H9 (cell line): Measurements from ENCODE around the gene STOX1. TPM values are rescaled to one million over a fixed set of nuclear protein-coding genes. Genes with fewer than 3 reads are reported as not detected.

Source experiments
- DNase-seq: peaks from one replicate; pipeline ENCODE4 v3.0.0-alpha.2; 2017
- H2AFZ ChIP-seq: one replicate; pipeline ENCODE4 v1.6.1; 2013; ENCODE audit warnings: mild to moderate bottlenecking, low read length, control low read depth, moderate library complexity
- H2AK5ac ChIP-seq: 2 replicates; pipeline ENCODE4 v1.6.1; 2013; ENCODE audit warnings: low read length, control low read depth, mixed read lengths; ENCODE audit not compliant: insufficient read length
- H2BK120ac ChIP-seq: one replicate; pipeline ENCODE4 v1.6.1; 2013; ENCODE audit warnings: low read depth, mild to moderate bottlenecking, low read length, control low read depth, inconsistent platforms; ENCODE audit not compliant: poor library complexity, severe bottlenecking
- H2BK12ac ChIP-seq: 2 replicates; pipeline ENCODE4 v1.6.1; 2013; ENCODE audit warnings: low read length, control low read depth, mixed read lengths, low read depth; ENCODE audit not compliant: insufficient read length
- H2BK15ac ChIP-seq: 2 replicates; pipeline ENCODE4 v1.6.1; 2013; ENCODE audit warnings: low read depth, low read length, control low read depth
- H2BK20ac ChIP-seq: one replicate; pipeline ENCODE4 v1.6.1; 2013; ENCODE audit warnings: low read depth, mild to moderate bottlenecking, low read length, control low read depth, inconsistent platforms; ENCODE audit not compliant: poor library complexity, severe bottlenecking
- H2BK5ac ChIP-seq: 2 replicates; pipeline ENCODE4 v1.6.1; 2013; ENCODE audit warnings: low read length, control low read depth, mixed read lengths; ENCODE audit not compliant: insufficient read length
- H3K14ac ChIP-seq: 2 replicates; pipeline ENCODE4 v1.6.1; 2013; ENCODE audit warnings: low read length, control low read depth; ENCODE audit not compliant: insufficient read depth
- H3K18ac ChIP-seq: 2 replicates; pipeline ENCODE4 v1.6.1; 2013; ENCODE audit warnings: low read depth, mild to moderate bottlenecking, mixed read lengths, low read length, control low read depth; ENCODE audit not compliant: insufficient read length
- H3K23ac ChIP-seq: 2 replicates; pipeline ENCODE4 v1.6.1; 2013; ENCODE audit warnings: low read length, control low read depth, mixed read lengths, low read depth; ENCODE audit not compliant: insufficient read length
- H3K23me2 ChIP-seq: 2 replicates; pipeline ENCODE4 v1.6.1; 2013; ENCODE audit warnings: low read depth, mild to moderate bottlenecking, mixed read lengths, low read length, control low read depth; ENCODE audit not compliant: insufficient read length, poor library complexity, severe bottlenecking
- H3K27ac ChIP-seq: 2 replicates; pipeline ENCODE4 v1.5.1; 2013; ENCODE audit warnings: low read length, control low read depth, mixed read lengths, low read depth; ENCODE audit not compliant: insufficient read length
- H3K27me3 ChIP-seq: 2 replicates; pipeline ENCODE4 v1.6.1; 2013; ENCODE audit warnings: low read length, control low read depth, inconsistent platforms; ENCODE audit not compliant: insufficient read depth
- H3K4ac ChIP-seq: 2 replicates; pipeline ENCODE4 v1.6.1; 2013; ENCODE audit warnings: low read depth, mild to moderate bottlenecking, control low read depth, inconsistent platforms, low read length, moderate library complexity
- H3K4me1 ChIP-seq: 2 replicates; pipeline ENCODE4 v1.6.1; 2013; ENCODE audit warnings: low read length, control low read depth, inconsistent platforms; ENCODE audit not compliant: insufficient read depth
- H3K4me2 ChIP-seq: 2 replicates; pipeline ENCODE4 v1.6.1; 2013; ENCODE audit warnings: low read length, control low read depth, mixed read lengths; ENCODE audit not compliant: insufficient read length, insufficient read depth
- H3K56ac ChIP-seq: 2 replicates; pipeline ENCODE4 v1.6.1; 2013; ENCODE audit warnings: low read depth, mild to moderate bottlenecking, mixed read lengths, low read length, control low read depth; ENCODE audit not compliant: insufficient read length
- H3K79me1 ChIP-seq: 2 replicates; pipeline ENCODE4 v1.6.1; 2013; ENCODE audit warnings: low read depth, mild to moderate bottlenecking, moderate library complexity, low read length, control low read depth, inconsistent platforms; ENCODE audit not compliant: insufficient read depth, poor library complexity, severe bottlenecking
- H3K79me2 ChIP-seq: 2 replicates; pipeline ENCODE4 v1.6.1; 2013; ENCODE audit warnings: low read length, control low read depth, inconsistent platforms; ENCODE audit not compliant: insufficient read depth
- H3K9ac ChIP-seq: 2 replicates; pipeline ENCODE4 v1.6.1; 2013; ENCODE audit warnings: low read length, control low read depth, mixed read lengths; ENCODE audit not compliant: insufficient read length; ENCODE audit errors: extremely low read depth
- H3K9me3 ChIP-seq: one replicate; pipeline ENCODE4 v1.6.1; 2013; ENCODE audit warnings: low read depth, low read length, inconsistent platforms; ENCODE audit not compliant: control insufficient read depth
- H3T11ph ChIP-seq: one replicate; pipeline ENCODE4 v1.6.1; 2013; ENCODE audit warnings: mild to moderate bottlenecking, low read length, control low read depth, inconsistent platforms
- H4K20me1 ChIP-seq: one replicate; pipeline ENCODE4 v1.6.1; 2013; ENCODE audit not compliant: control insufficient read depth, insufficient read length, insufficient read depth
- H4K5ac ChIP-seq: 2 replicates; pipeline ENCODE4 v1.6.1; 2013; ENCODE audit warnings: low read depth, mild to moderate bottlenecking, mixed read lengths, low read length, control low read depth; ENCODE audit not compliant: insufficient read length
- H4K8ac ChIP-seq: replicated peaks from 2 replicates; pipeline ENCODE4 v1.6.1; 2013; ENCODE audit warnings: low read length, control low read depth, mixed read lengths, low read depth; ENCODE audit not compliant: insufficient read length
- H4K91ac ChIP-seq: 2 replicates; pipeline ENCODE4 v1.6.1; 2013; ENCODE audit warnings: low read depth, mild to moderate bottlenecking, moderate library complexity, mixed read lengths, low read length, control low read depth; ENCODE audit not compliant: insufficient read length
- H3K27ac Mint-ChIP-seq, 3 experiments: 2 replicates in 2 of 3; 3 replicates in 1 of 3; pipeline ENCODE4 v1.8.0; 2020 to 2021; ENCODE audit warnings: mixed read lengths in 3 of 3, mild to moderate bottlenecking in 1 of 3, moderate library complexity in 1 of 3
- H3K27me3 Mint-ChIP-seq: 2 replicates; pipeline ENCODE4 v1.8.0; 2021; ENCODE audit warnings: low read depth, mild to moderate bottlenecking, moderate library complexity, mixed read lengths
- H3K36me3 Mint-ChIP-seq, 3 experiments: 2 replicates in 2 of 3; 3 replicates in 1 of 3; pipeline ENCODE4 v1.8.0; 2020 to 2021; ENCODE audit warnings: low read depth in 3 of 3, mixed read lengths in 3 of 3; ENCODE audit not compliant: insufficient read depth in 1 of 3
- H3K4me1 Mint-ChIP-seq, 2 experiments: 2 replicates each; pipeline ENCODE4 v1.8.0; 2020; ENCODE audit warnings: mixed read lengths in 2 of 2
- H3K4me3 Mint-ChIP-seq, 2 experiments: 2 replicates in 1 of 2; 3 replicates in 1 of 2; pipeline ENCODE4 v1.8.0; 2020 to 2021; ENCODE audit warnings: mild to moderate bottlenecking in 2 of 2, mixed read lengths in 2 of 2, moderate library complexity in 1 of 2
- H3K9me3 Mint-ChIP-seq, 2 experiments: 2 replicates in 1 of 2; 3 replicates in 1 of 2; pipeline ENCODE4 v1.8.0; 2020; ENCODE audit warnings: mild to moderate bottlenecking in 2 of 2, mixed read lengths in 2 of 2, moderate library complexity in 1 of 2
- total RNA-seq: library from RNA; stranded (reverse); gene quantifications from 2 replicates; pipeline ENCODE4 v1.2.1, GENCODE V29; 2021
- TF ChIP-seq, protein P1 (sequence below): fragments of 200-600 bp; sonication (generic); conservative IDR thresholded peaks from 3 replicates; pipeline ENCODE4 v1.8.0; 2021; ENCODE audit warnings: antibody characterized with exemption, mild to moderate bottlenecking

Gene STOX1
- total RNA-seq, 1 experiment from 2014 or later = 5.8 TPM

DNA sequence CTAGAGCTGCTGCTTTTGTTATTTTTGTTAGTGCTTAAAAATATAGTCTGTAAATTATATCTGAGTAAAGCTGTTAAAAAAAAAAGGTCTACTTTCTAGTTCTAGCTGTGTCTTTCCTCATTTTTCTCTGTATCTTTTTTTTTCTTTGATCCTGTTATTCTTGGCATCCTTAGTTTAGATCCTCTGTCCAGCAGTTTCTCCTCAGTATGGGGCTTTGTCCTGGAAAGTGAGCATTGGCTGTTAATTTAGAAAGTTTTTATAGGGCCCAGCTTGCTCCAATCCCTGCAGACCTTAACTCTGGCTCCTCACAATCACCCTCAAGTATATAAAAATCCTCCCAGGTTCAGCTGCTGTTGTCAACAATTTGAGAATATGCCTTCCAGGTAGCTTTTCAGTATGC, 97.3 kb downstream of the STOX1 start:
- H4K20me1 ChIP-seq = no peaks in the 10 kb centered on the region
- no peaks in the 10 kb centered on the region for H3K23me2 ChIP-seq

More for the DNA sequence above, 97.3 kb downstream of the STOX1 start:
- peak overlapping the region in 2 of 3 experiments; percentile 10 to 31; a peak in 2 of 7 replicates for H3K27ac Mint-ChIP-seq
- no peaks in the 10 kb centered on the region for H3K27me3 Mint-ChIP-seq
- Histone ChIP-seq H3K56ac (no peak overlapping the region), H3K9ac (no peak overlapping the region), H2BK12ac (no peak overlapping the region), H4K8ac (no peak overlapping the region), H3K9me3 (no peaks in the 10 kb centered on the region), H2AFZ (no peak overlapping the region), H4K91ac (no peak overlapping the region), H3K27ac (no peak overlapping the region), H2BK15ac (no peak overlapping the region), H2AK5ac (no peak overlapping the region), H2BK20ac (no peak overlapping the region), H3K79me2 (no peaks in the 10 kb centered on the region), H3K4me1 (no peaks in the 10 kb centered on the region), H3K4me2 (no peak overlapping the region), H2BK5ac (no peak overlapping the region), H4K5ac (no peak overlapping the region), H3K18ac (no peak overlapping the region), H3K79me1 (no peaks in the 10 kb centered on the region), H3K4ac (no peak overlapping the region), H3T11ph (no peak overlapping the region), H3K14ac (no peak overlapping the region), H2BK120ac (no peak overlapping the region), H3K27me3 (no peaks in the 10 kb centered on the region), H3K23ac (no peak overlapping the region)
- no peak overlapping the region for H3K4me3 Mint-ChIP-seq
- H3K4me1 Mint-ChIP-seq = no peaks in the 10 kb centered on the region
- peaks cover 5 to 41% (median 38%) of the 10 kb centered on the region in 3 experiments; a peak in 6 of 7 replicates for H3K36me3 Mint-ChIP-seq
- no peak for DNase-seq
- H3K9me3 Mint-ChIP-seq = no peaks in the 10 kb centered on the region
- TF ChIP-seq, protein P1, sequence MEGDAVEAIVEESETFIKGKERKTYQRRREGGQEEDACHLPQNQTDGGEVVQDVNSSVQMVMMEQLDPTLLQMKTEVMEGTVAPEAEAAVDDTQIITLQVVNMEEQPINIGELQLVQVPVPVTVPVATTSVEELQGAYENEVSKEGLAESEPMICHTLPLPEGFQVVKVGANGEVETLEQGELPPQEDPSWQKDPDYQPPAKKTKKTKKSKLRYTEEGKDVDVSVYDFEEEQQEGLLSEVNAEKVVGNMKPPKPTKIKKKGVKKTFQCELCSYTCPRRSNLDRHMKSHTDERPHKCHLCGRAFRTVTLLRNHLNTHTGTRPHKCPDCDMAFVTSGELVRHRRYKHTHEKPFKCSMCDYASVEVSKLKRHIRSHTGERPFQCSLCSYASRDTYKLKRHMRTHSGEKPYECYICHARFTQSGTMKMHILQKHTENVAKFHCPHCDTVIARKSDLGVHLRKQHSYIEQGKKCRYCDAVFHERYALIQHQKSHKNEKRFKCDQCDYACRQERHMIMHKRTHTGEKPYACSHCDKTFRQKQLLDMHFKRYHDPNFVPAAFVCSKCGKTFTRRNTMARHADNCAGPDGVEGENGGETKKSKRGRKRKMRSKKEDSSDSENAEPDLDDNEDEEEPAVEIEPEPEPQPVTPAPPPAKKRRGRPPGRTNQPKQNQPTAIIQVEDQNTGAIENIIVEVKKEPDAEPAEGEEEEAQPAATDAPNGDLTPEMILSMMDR = no peak
